GM18951 (cell line): ENCODE data around the gene VIL1.

Source experiments
- POLR2A ChIP-seq: IDR thresholded peaks from 4 replicates; pipeline ENCODE4 v1.6.1; 2011; ENCODE audit warnings: mild to moderate bottlenecking; ENCODE audit not compliant: insufficient read length, insufficient read depth; ENCODE audit errors: extremely low read depth
- in situ Hi-C: fragments of 300-500 bp; cut with MboI; formaldehyde crosslinking; loops from one replicate; pipeline ENCODE4 v1.12.0; 2022; ENCODE audit warnings: low sequenced_read_pairs, mixed read lengths, inconsistent platforms; ENCODE audit not compliant: unreplicated experiment

VIL1 gene

GRCh38 chr2:218428846-218429558 lies 10.1 kb downstream of the VIL1 start:
- TF ChIP-seq POLR2A, result no peak

DNA sequence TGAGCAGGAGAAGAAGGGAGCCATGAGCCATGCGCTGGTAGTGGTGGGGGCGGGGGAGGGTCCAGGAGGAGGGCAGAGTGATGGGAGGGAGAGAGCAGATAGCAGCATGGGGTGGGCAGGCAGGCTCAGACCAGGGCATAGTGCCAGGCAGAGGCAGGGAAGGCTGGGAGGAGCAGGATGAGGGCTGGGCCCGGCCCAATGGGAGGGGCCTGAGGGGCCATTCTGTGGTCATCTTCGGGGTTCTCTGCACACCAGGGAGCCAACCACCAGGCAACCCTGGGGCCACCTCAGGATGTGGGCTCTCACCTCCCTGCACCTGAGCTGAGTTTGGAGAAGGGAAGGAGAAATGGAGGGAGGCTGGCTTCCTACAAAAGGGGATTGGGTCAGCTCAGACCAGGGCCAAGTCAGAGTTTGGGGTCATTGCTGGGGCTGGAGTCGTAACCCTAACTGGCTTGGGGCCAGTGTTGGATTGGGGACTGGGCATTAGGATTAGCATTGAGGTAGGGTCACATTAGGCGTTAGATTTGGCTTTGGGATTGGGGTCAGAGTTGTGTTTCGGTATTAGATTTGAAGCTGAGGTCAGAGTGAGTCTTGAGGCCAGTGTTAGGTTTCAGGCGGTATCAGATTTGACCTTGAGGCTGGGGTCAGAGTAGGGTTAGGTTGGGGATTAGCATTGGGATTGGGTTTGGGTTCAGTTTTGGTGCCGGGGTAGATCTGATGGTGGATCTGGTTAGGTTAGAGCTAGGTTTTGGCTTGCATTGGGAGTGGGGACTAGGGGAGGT lies 11.2 kb downstream of the VIL1 start:
- in situ Hi-C loops, result no loop called here
- TF ChIP-seq POLR2A, result no peak

More at GRCh38 chr2:218428846-218429558, 10.1 kb downstream of the VIL1 start:
- in situ Hi-C loops, result no loop called here

GRCh38 chr2:218430721-218431120 lies 11.8 kb downstream of the VIL1 start:
- in situ Hi-C loops, result no loop called here
- no peak for TF ChIP-seq POLR2A

DNA sequence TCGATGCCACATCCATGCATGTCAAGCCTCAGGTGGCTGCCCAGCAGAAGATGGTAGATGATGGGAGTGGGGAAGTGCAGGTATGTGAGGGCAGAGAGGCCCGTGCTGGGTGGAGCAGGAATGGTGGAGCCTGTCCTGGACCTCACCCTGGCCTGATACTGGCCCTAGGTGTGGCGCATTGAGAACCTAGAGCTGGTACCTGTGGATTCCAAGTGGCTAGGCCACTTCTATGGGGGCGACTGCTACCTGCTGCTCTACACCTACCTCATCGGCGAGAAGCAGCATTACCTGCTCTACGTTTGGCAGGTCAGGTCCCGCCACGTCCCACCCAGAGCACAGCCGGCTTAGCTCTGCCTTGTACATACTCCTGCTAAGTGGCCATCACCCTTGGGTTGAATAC lies 13.0 kb downstream of the VIL1 start:
- no peak for TF ChIP-seq POLR2A
- in situ Hi-C loops, result no loop called here

DNA sequence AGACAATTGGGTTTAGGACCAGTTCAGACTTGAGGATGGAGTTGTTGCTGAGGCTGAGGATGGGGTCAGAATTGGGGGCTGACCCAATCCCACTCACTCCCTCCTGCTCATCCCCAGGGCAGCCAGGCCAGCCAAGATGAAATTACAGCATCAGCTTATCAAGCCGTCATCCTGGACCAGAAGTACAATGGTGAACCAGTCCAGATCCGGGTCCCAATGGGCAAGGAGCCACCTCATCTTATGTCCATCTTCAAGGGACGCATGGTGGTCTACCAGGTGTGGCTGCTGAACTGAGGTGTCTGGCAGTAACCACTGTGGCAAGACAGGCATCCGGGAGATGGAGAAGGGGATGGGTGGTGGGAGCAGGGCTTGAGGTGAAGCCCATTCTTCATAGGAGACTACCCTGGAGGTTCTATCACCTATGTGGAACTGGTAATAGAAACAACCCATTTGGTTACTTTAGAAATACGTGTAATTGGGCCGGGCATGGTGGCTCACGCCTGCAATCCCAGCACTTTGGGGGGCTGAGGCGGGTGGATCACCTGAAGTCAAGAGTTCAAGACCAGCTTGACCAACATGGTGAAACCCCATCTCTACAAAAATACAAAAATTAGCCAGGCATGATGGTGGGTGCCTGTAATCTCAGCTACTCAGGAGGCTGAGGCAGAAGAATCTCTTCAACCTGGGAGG lies 13.9 kb downstream of the VIL1 start:
- TF ChIP-seq POLR2A, result no peak
- in situ Hi-C loops, result no loop called here

DNA sequence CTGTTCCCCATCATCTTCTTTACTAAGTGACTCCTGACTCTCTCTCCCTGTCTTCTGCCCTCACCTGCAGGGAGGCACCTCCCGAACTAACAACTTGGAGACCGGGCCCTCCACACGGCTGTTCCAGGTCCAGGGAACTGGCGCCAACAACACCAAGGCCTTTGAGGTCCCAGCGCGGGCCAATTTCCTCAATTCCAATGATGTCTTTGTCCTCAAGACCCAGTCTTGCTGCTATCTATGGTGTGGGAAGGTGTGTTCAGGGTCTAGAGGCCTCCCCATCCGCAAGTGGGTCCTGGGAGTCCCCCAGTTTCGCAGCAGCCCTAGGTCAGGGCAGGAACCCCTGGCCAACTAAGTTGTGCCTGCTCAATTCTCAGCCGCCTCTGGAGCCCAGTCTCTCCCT lies 15.5 kb downstream of the VIL1 start:
- in situ Hi-C loops, result no loop called here
- no peak for TF ChIP-seq POLR2A

DNA sequence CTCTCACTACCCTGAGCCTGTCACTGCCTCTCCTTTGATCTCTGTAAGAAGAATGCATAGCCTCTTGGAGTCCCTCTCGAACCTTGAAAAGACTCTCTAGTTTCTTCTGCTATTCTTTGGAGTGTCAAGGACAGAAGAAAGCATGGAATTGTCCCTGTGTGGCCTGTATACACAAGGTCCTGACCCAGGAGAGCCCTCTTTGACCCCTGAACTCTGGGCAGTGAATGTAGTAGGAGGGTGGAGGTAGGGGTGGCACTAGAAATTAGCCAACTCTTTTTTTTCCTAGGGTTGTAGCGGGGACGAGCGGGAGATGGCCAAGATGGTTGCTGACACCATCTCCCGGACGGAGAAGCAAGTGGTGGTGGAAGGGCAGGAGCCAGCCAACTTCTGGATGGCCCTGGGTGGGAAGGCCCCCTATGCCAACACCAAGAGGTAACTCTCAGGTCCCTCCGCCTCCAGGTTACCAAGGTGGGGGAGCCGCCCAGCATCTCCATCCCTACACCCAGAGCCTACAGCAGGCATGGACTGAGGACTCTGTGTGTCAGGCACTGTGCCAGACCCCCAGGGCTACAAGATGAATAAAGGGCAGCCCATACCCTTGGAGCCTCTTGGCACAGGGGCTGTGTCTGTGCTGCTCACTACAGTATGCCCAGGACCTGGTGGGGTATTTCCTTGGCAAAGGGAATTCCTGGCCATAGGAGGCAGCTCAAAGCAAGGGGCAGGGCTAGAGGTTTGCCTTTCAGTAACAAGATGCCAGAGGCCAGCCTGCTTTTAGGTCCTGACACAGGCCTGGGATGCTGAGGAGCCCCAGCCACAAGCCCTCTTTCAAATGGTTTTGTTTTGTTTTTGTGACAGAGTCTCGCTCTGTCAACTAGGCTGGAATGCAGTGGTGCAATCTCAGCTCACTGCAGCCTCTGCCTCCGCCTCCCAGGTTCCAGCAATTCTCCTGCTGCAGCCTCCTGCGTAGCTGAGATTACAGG lies 16.4 kb downstream of the VIL1 start:
- in situ Hi-C loops, result no loop called here
- no peak for TF ChIP-seq POLR2A

GRCh38 chr2:218436992-218437391 lies 18.1 kb downstream of the VIL1 start:
- TF ChIP-seq POLR2A, result no peak
- in situ Hi-C loops, result no loop called here

DNA sequence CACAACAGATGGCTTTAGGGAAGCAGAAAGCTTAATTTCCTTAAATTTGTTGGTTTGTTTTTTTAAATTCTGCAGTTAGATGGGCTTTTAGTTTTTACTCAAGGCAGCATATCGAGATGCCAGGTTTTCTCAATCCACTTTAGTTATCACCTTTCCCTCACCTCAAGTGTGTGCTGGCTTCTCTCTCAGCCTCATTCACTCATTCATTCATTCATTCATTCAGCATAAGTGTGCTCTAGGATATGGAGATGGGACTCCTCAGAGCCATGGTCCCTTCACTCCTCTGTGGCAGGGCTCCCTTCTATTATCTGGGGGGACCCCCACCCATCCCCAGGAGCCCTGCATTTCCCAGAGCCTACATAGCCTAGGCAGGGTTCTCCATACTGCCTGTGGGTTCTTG lies 19.0 kb downstream of the VIL1 start:
- in situ Hi-C loops, result no loop called here
- no peak for TF ChIP-seq POLR2A

- TF ChIP-seq POLR2A, result no peak
Observed at GRCh38 chr2:218438596-218438995, 19.7 kb downstream of the VIL1 start.

GRCh38 chr2:218444692-218445357 lies 25.9 kb downstream of the VIL1 start:
- TF ChIP-seq POLR2A, result no peak
- in situ Hi-C loops, result no loop called here

More at GRCh38 chr2:218438596-218438995, 19.7 kb downstream of the VIL1 start:
- in situ Hi-C loops, result no loop called here

GRCh38 chr2:218445602-218446001 lies 26.7 kb downstream of the VIL1 start:
- TF ChIP-seq POLR2A, result no peak
- in situ Hi-C loops, result no loop called here

DNA sequence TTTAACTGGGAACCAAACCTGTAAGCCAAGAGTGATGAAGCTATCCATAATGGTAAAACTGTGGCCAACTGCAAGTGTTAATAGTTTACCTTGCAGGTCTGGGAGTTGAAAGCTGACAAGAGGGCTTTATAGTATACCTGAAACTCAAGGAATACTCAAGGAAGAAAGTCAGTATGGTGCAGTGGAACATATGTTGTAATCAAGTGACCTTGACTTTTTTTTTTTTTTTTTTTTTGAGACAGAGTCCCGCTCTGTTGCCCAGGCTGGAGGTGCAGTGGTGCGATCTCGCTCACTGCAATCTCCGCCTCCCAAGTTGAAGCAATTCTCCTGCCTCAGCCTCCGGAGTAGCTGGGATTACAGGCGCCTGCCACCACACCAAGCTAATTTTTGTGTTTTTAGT lies 27.6 kb downstream of the VIL1 start:
- in situ Hi-C loops, result no loop called here
- TF ChIP-seq POLR2A, result no peak
